A549 (cell line): ENCODE data around the gene EEIG1.

Experiments used
- GATA3 ChIP-seq: IDR thresholded peaks from 2 replicates; pipeline ENCODE4 v1.6.1; 2012; ENCODE audit warnings: borderline replicate concordance
- POLR2AphosphoS2 ChIP-seq: conservative IDR thresholded peaks from 2 replicates; pipeline ENCODE4 v1.6.1; 2012; ENCODE audit warnings: low read length, improper control_type of control experiment, inconsistent platforms
- SMC3 ChIP-seq: fragments of >200 bp; sonication (Bioruptor Twin); formaldehyde crosslinking; IDR thresholded peaks from 3 replicates; pipeline ENCODE4 v1.6.1; 2018; ENCODE audit warnings: inconsistent platforms
- TF ChIP-seq, protein P1 (sequence below): fragments of >200 bp; sonication (Bioruptor Twin); formaldehyde crosslinking; IDR thresholded peaks from 3 replicates; pipeline ENCODE4 v1.5.1; 2016
- TF ChIP-seq, protein P2 (sequence below): IDR thresholded peaks from 2 replicates; pipeline ENCODE4 v1.6.1; 2012

DNA sequence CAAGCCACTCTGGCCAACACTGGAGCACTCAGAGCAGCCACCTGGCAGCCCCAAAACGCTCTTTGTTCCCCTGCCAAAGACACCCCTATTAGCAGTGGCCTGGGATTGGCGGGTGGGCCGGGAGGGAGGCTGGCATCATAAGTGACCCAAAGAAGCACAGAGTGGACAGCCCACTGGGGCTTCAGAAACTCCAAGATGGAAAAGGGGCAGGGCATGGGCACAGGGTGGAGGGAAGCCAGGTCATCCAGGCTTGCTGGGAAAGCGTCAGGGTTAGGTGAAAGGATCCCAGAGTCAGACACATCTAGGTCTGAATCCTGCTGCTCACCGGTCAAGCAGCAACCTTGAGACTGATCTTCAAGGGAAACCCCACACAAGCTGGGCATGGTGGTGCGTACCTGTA, 14.8 kb downstream of the EEIG1 start:
- TF ChIP-seq GATA3: no peak
- TF ChIP-seq, protein P1, sequence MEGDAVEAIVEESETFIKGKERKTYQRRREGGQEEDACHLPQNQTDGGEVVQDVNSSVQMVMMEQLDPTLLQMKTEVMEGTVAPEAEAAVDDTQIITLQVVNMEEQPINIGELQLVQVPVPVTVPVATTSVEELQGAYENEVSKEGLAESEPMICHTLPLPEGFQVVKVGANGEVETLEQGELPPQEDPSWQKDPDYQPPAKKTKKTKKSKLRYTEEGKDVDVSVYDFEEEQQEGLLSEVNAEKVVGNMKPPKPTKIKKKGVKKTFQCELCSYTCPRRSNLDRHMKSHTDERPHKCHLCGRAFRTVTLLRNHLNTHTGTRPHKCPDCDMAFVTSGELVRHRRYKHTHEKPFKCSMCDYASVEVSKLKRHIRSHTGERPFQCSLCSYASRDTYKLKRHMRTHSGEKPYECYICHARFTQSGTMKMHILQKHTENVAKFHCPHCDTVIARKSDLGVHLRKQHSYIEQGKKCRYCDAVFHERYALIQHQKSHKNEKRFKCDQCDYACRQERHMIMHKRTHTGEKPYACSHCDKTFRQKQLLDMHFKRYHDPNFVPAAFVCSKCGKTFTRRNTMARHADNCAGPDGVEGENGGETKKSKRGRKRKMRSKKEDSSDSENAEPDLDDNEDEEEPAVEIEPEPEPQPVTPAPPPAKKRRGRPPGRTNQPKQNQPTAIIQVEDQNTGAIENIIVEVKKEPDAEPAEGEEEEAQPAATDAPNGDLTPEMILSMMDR: no peak
- TF ChIP-seq POLR2AphosphoS2: no peak
- TF ChIP-seq, protein P2, sequence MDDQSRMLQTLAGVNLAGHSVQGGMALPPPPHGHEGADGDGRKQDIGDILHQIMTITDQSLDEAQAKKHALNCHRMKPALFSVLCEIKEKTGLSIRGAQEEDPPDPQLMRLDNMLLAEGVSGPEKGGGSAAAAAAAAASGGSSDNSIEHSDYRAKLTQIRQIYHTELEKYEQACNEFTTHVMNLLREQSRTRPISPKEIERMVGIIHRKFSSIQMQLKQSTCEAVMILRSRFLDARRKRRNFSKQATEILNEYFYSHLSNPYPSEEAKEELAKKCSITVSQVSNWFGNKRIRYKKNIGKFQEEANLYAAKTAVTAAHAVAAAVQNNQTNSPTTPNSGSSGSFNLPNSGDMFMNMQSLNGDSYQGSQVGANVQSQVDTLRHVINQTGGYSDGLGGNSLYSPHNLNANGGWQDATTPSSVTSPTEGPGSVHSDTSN: no peak
- TF ChIP-seq SMC3: no peak
